HL-60 (cell line): Measurements from ENCODE around the gene GFI1B.

Source experiments
- CTCF ChIP-seq: IDR thresholded peaks from one replicate; pipeline ENCODE4 v1.5.1; 2011; ENCODE audit warnings: low read length, control low read depth, inconsistent platforms; ENCODE audit not compliant: insufficient read depth
- GABPA ChIP-seq: IDR thresholded peaks from 2 replicates; pipeline ENCODE4 v1.6.1; 2012; ENCODE audit warnings: low read depth
- POLR2AphosphoS5 ChIP-seq: IDR thresholded peaks from 2 replicates; pipeline ENCODE4 v1.6.1; 2012; ENCODE audit warnings: low read depth
- REST ChIP-seq: IDR thresholded peaks from 2 replicates; pipeline ENCODE4 v1.6.1; 2012; ENCODE audit warnings: low read depth; ENCODE audit not compliant: insufficient replicate concordance
- SPI1 ChIP-seq: IDR thresholded peaks from 2 replicates; pipeline ENCODE4 v1.6.1; 2012; ENCODE audit warnings: low read depth, mild to moderate bottlenecking, borderline replicate concordance

- TF ChIP-seq CTCF (no peak), REST (no peak), GABPA (no peak), POLR2AphosphoS5 (no peak), SPI1 (peak; percentile 84)
Observed at GRCh38 chr9:132943651-132944293, 34.7 kb upstream of the GFI1B start.
